ENCODE data around the gene MMGT1.

GRCh38 chrX:135973025-135973547 lies 702 bp downstream of the MMGT1 start:
- TF ChIP-seq CTCF (IDR thresholded peaks at IDR 0.05) (no peak), POLR2A (IDR thresholded peaks at IDR 0.05) (no peak)

Measured in thyroid gland (tissue), 4 donors.